ENCODE measurements around the gene CLDND1.

CLDND1 gene

DNA sequence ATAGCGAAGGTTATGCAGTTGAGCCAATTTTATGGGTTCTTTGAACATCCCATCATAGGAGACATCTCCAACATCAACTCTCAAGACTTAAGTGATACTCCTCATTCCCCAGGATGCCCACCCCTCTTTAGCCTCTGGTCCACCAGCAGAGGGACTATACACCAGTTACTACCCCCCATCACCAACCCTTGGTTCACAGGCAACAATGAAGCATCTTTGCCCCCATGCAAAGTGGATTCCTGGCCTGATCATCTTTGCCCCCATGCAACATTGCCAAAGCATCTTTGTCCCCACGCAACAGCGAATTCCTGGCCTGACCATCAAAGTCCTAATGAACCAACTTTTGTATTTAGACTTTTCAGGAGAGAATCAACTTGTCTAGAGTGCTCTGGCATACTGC, 28.1 kb upstream of the CLDND1 start:
- H3K27me3 ChIP-seq (ENCODE audit: low read length): no peaks in the 10 kb centered on the region
- no peak overlapping the region for H3K9ac ChIP-seq (ENCODE audit: low read length)
- no peaks in the 10 kb centered on the region for H3K36me3 ChIP-seq (ENCODE audit: low read length)
- H3K4me2 ChIP-seq (ENCODE audit: low read depth, low read length, poor library complexity, severe bottlenecking): no peak overlapping the region
- TF ChIP-seq EZH2phosphoT487 (conservative IDR thresholded peaks at IDR 0.05; ENCODE audit: low read length): no peak
- TF ChIP-seq, protein P1, sequence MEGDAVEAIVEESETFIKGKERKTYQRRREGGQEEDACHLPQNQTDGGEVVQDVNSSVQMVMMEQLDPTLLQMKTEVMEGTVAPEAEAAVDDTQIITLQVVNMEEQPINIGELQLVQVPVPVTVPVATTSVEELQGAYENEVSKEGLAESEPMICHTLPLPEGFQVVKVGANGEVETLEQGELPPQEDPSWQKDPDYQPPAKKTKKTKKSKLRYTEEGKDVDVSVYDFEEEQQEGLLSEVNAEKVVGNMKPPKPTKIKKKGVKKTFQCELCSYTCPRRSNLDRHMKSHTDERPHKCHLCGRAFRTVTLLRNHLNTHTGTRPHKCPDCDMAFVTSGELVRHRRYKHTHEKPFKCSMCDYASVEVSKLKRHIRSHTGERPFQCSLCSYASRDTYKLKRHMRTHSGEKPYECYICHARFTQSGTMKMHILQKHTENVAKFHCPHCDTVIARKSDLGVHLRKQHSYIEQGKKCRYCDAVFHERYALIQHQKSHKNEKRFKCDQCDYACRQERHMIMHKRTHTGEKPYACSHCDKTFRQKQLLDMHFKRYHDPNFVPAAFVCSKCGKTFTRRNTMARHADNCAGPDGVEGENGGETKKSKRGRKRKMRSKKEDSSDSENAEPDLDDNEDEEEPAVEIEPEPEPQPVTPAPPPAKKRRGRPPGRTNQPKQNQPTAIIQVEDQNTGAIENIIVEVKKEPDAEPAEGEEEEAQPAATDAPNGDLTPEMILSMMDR (IDR thresholded peaks at IDR 0.05; ENCODE audit: insufficient read depth, low read length, poor library complexity, severe bottlenecking): no peak
- no peaks in the 10 kb centered on the region for H3K9me2 ChIP-seq (replicated peaks; ENCODE audit: insufficient read depth, low read length)
- H2AFZ ChIP-seq (ENCODE audit: low read depth, low read length, severe bottlenecking): no peak overlapping the region
- H3K79me2 ChIP-seq (ENCODE audit: insufficient read depth, low read length): no peaks in the 10 kb centered on the region
- H3K9me3 ChIP-seq (ENCODE audit: insufficient read depth, low read length): no peaks in the 10 kb centered on the region
- H3K4me3 ChIP-seq (ENCODE audit: insufficient read depth, low read length, poor library complexity, severe bottlenecking): no peak overlapping the region
- no peak overlapping the region for H3K27ac ChIP-seq (ENCODE audit: low read depth, low read length)
- H4K20me1 ChIP-seq (ENCODE audit: low read depth, low read length): no peaks in the 10 kb centered on the region
- peaks cover under 1% of the 10 kb centered on the region; the same call in 1 of the 2 replicates for H3F3A ChIP-seq (ENCODE audit: insufficient read depth)

- Histone ChIP-seq H3K4me3 (ENCODE audit: insufficient read depth, low read length, poor library complexity, severe bottlenecking) (no peak overlapping the region), H3K27ac (ENCODE audit: low read depth, low read length) (no peak overlapping the region), H3K36me3 (ENCODE audit: low read length) (no peaks in the 10 kb centered on the region), H2AFZ (ENCODE audit: low read depth, low read length, severe bottlenecking) (no peak overlapping the region), H3K79me2 (ENCODE audit: insufficient read depth, low read length) (no peaks in the 10 kb centered on the region), H4K20me1 (ENCODE audit: low read depth, low read length) (no peaks in the 10 kb centered on the region), H3K9me2 (replicated peaks; ENCODE audit: insufficient read depth, low read length) (no peaks in the 10 kb centered on the region), H3F3A (ENCODE audit: insufficient read depth) (peaks cover 4% of the 10 kb centered on the region; the same call in 1 of the 2 replicates), H3K9ac (ENCODE audit: low read length) (no peak overlapping the region), H3K9me3 (ENCODE audit: insufficient read depth, low read length) (no peaks in the 10 kb centered on the region), H3K27me3 (ENCODE audit: low read length) (no peaks in the 10 kb centered on the region), H3K4me2 (ENCODE audit: low read depth, low read length, poor library complexity, severe bottlenecking) (no peak overlapping the region)
- TF ChIP-seq, protein P1 (IDR thresholded peaks at IDR 0.05; ENCODE audit: insufficient read depth, low read length, poor library complexity, severe bottlenecking): no peak
- no peak for TF ChIP-seq EZH2phosphoT487 (conservative IDR thresholded peaks at IDR 0.05; ENCODE audit: low read length)
Measured at GRCh38 chr3:98548544-98548943, 25.8 kb upstream of the CLDND1 start.

DNA sequence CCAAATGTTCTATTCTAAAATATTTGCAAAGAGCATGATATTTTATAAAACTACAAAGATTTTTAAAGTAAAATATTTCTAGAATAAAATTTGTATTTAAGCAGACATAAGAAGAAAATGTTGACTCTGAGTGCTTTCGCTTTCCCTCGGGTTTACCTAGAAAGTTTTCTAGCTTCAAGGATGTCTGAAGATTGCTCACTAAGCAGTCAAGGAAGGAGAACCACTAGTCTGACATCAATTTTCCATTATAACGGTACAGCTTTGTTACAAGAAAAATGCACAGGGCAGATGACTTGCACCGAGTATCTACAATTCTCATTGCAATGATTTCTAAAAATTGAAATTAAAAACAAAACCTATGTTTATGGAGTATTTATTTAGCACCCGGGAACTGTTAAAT, 23.2 kb upstream of the CLDND1 start:
- Histone ChIP-seq H3K27me3 (ENCODE audit: low read length) (no peaks in the 10 kb centered on the region), H3K4me3 (ENCODE audit: insufficient read depth, low read length, poor library complexity, severe bottlenecking) (no peak overlapping the region), H3F3A (ENCODE audit: insufficient read depth) (peaks cover 5% of the 10 kb centered on the region), H3K79me2 (ENCODE audit: insufficient read depth, low read length) (no peaks in the 10 kb centered on the region), H3K9ac (ENCODE audit: low read length) (no peak overlapping the region), H2AFZ (ENCODE audit: low read depth, low read length, severe bottlenecking) (no peak overlapping the region), H3K36me3 (ENCODE audit: low read length) (no peaks in the 10 kb centered on the region), H3K4me2 (ENCODE audit: low read depth, low read length, poor library complexity, severe bottlenecking) (peak overlapping the region; percentile 28), H3K9me3 (ENCODE audit: insufficient read depth, low read length) (no peaks in the 10 kb centered on the region), H4K20me1 (ENCODE audit: low read depth, low read length) (no peaks in the 10 kb centered on the region), H3K27ac (ENCODE audit: low read depth, low read length) (no peak overlapping the region), H3K9me2 (replicated peaks; ENCODE audit: insufficient read depth, low read length) (no peaks in the 10 kb centered on the region)
- TF ChIP-seq, protein P1 (IDR thresholded peaks at IDR 0.05; ENCODE audit: insufficient read depth, low read length, poor library complexity, severe bottlenecking): no peak

All from SU-DHL-6 (cell line).